ENCODE measurements around the gene FHAD1. TPM values are rescaled to one million over a fixed set of nuclear protein-coding genes. Genes with fewer than 3 reads are reported as not detected.

The FHAD1 gene
- total RNA-seq, 1 experiment from 2014 or later = 3.5 TPM

DNA sequence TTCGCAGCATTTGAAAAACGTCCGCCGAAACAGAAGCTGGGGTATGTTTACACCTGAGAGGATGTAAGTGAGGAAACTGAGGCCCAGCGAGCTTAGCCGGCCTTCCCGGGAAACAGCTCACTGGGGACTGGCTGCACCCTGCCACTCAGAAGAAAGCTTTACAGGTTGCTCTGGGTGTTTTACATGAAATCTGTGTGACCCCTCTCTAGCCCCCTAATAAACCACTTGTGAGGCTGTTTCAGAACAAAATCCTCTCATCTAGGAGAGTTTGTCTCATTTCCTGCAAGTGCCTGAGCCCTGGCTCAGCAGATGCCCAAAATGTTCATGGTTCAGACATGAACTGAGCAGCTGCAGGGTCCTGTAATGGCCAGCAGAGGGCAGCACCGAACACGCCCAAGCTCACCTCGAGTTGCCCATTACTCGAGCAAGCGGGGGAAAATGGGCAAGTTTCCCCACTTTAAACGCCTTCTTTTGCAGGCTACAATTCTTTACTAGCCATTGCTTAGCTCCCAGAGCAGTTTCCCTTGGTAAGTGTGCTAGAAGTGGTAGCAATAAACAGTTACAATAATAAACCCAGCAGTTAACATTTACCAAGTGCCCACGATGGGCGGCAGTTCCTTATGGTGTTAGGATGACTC, 76.4 kb downstream of the FHAD1 start:
- ATAC-seq = peak; percentile 93
- peak overlapping the region; percentile 42 for H3K4me2 ChIP-seq (ENCODE audit: low read length)
- H3K4me3 ChIP-seq (replicated peaks in 1 of 2; ENCODE audit: low read depth in 1 of 2, low read length in 2 of 2) = no peak overlapping the region; a peak in 1 of 4 replicates
- ChIA-PET CTCF (interaction anchor here (0.7 to 2.8 kb wide), 25 partner anchors 8 to 195 kb away, joined by 3 to 48 read pairs (median 4); partner anchors contain the start of gene TMEM51), RAD21 (ENCODE audit: low non-redundant PET in 1 of 2, low total read pairs in 2 of 2, uncharacterized antibody in 2 of 2, unreplicated experiment in 2 of 2) (interaction anchor here (1.5 to 2.6 kb wide), 2 partner anchors 108 kb away, joined by 15 to 22 read pairs; no protein-coding TSS in a partner anchor), POLR2A (interaction anchor here (1.1 kb wide), 1 partner anchor 32 kb away, joined by 3 read pairs; no protein-coding TSS in a partner anchor)
- H3K36me3 ChIP-seq (ENCODE audit: control insufficient read depth in 1 of 2, insufficient read depth in 2 of 2, low read length in 2 of 2) = 0 out of 4 replicates have a peak, but pooled peaks cover 0 to 3% of the 10 kb centered on the region in 2 experiments
- no peaks in the 10 kb centered on the region for H3K79me2 ChIP-seq (ENCODE audit: insufficient read depth, low read length)
- peak overlapping the region; percentile 35 for H3K27ac ChIP-seq (ENCODE audit: low read depth, low read length)
- no peaks in the 10 kb centered on the region for H3K27me3 ChIP-seq (ENCODE audit: insufficient read depth, low read length)
- peak; percentile 65 for DNase-seq (ENCODE audit: low read depth, low spot score)
- peak overlapping the region; percentile 16; the same call in 1 of the 2 replicates for H3K9ac ChIP-seq (ENCODE audit: low read length)
- H3K9me3 ChIP-seq (ENCODE audit: control insufficient read depth in 1 of 2, insufficient read depth in 1 of 2, low read depth in 1 of 2, low read length in 2 of 2) = no peaks in the 10 kb centered on the region; a peak in 1 of 4 replicates
- H2AFZ ChIP-seq (ENCODE audit: low read depth, low read length, poor library complexity, severe bottlenecking) = no peak overlapping the region
- H4K20me1 ChIP-seq (ENCODE audit: insufficient read depth) = no peaks in the 10 kb centered on the region
- TF ChIP-seq CBX3 (IDR thresholded peaks at IDR 0.05; ENCODE audit: low read depth) (no peak), YY1 (IDR thresholded peaks at IDR 0.05; ENCODE audit: extremely low read depth, insufficient replicate concordance, low read depth, low read length) (peak; percentile 21), EZH2phosphoT487 (IDR thresholded peaks at IDR 0.05; ENCODE audit: borderline replicate concordance) (no peak), JUND (IDR thresholded peaks at IDR 0.05) (no peak), POLR2A (IDR thresholded peaks at IDR 0.05; ENCODE audit: borderline replicate concordance, extremely low read depth, insufficient read depth, insufficient read length) (no peak), SIN3A (IDR thresholded peaks at IDR 0.05; ENCODE audit: low read depth) (no peak), EZH2 (IDR thresholded peaks at IDR 0.05) (no peak), FOSL1 (IDR thresholded peaks at IDR 0.05; ENCODE audit: low read depth) (no peak), RAD21 (IDR thresholded peaks at IDR 0.05; ENCODE audit: low read depth) (peak; percentile 97), ELF1 (IDR thresholded peaks at IDR 0.05; ENCODE audit: borderline replicate concordance, low read depth) (no peak), CEBPB (IDR thresholded peaks at IDR 0.05; ENCODE audit: low read depth) (no peak), CTCF (IDR thresholded peaks at IDR 0.05 in 2 of 3, conservative IDR thresholded peaks at IDR 0.05 in 1 of 3; ENCODE audit: borderline replicate concordance in 1 of 3, insufficient read depth in 1 of 3, low read depth in 2 of 3, low read length in 2 of 3) (peak; percentile 85 to 99 (median 97)), POLR2AphosphoS5 (IDR thresholded peaks at IDR 0.05; ENCODE audit: low read depth, low read length) (no peak)
- TF ChIP-seq, protein P1, sequence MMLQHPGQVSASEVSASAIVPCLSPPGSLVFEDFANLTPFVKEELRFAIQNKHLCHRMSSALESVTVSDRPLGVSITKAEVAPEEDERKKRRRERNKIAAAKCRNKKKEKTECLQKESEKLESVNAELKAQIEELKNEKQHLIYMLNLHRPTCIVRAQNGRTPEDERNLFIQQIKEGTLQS (IDR thresholded peaks at IDR 0.05) = no peak
- TF ChIP-seq, protein P2, sequence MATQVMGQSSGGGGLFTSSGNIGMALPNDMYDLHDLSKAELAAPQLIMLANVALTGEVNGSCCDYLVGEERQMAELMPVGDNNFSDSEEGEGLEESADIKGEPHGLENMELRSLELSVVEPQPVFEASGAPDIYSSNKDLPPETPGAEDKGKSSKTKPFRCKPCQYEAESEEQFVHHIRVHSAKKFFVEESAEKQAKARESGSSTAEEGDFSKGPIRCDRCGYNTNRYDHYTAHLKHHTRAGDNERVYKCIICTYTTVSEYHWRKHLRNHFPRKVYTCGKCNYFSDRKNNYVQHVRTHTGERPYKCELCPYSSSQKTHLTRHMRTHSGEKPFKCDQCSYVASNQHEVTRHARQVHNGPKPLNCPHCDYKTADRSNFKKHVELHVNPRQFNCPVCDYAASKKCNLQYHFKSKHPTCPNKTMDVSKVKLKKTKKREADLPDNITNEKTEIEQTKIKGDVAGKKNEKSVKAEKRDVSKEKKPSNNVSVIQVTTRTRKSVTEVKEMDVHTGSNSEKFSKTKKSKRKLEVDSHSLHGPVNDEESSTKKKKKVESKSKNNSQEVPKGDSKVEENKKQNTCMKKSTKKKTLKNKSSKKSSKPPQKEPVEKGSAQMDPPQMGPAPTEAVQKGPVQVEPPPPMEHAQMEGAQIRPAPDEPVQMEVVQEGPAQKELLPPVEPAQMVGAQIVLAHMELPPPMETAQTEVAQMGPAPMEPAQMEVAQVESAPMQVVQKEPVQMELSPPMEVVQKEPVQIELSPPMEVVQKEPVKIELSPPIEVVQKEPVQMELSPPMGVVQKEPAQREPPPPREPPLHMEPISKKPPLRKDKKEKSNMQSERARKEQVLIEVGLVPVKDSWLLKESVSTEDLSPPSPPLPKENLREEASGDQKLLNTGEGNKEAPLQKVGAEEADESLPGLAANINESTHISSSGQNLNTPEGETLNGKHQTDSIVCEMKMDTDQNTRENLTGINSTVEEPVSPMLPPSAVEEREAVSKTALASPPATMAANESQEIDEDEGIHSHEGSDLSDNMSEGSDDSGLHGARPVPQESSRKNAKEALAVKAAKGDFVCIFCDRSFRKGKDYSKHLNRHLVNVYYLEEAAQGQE (IDR thresholded peaks at IDR 0.05; ENCODE audit: low read depth) = no peak
- TF ChIP-seq, protein P3, sequence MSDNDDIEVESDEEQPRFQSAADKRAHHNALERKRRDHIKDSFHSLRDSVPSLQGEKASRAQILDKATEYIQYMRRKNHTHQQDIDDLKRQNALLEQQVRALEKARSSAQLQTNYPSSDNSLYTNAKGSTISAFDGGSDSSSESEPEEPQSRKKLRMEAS (IDR thresholded peaks at IDR 0.05) = no peak
- no peaks in the 10 kb centered on the region for H3K9me2 ChIP-seq (ENCODE audit: insufficient read depth)
- H3K4me1 ChIP-seq (ENCODE audit: control insufficient read depth in 1 of 2, insufficient read depth in 2 of 2, low read length in 2 of 2) = peaks cover 4 to 33% of the 10 kb centered on the region in 2 experiments
- intact Hi-C loops (cut with micrococcal nuclease) = loop anchor here (1.0 to 5.0 kb wide), 4 partner anchors 41 to 178 kb away; no protein-coding TSS in a partner anchor
- no TSS peak for BruUV-seq (replicated peaks)

All from HCT116 (cell line).